ENCODE measurements around the gene RTKN.
"Not testable (repeated sequence)": the region's sequence is repeated elsewhere in the genome, so short reads cannot be mapped to it uniquely, and the experiment has no call there.

Gene RTKN

DNA sequence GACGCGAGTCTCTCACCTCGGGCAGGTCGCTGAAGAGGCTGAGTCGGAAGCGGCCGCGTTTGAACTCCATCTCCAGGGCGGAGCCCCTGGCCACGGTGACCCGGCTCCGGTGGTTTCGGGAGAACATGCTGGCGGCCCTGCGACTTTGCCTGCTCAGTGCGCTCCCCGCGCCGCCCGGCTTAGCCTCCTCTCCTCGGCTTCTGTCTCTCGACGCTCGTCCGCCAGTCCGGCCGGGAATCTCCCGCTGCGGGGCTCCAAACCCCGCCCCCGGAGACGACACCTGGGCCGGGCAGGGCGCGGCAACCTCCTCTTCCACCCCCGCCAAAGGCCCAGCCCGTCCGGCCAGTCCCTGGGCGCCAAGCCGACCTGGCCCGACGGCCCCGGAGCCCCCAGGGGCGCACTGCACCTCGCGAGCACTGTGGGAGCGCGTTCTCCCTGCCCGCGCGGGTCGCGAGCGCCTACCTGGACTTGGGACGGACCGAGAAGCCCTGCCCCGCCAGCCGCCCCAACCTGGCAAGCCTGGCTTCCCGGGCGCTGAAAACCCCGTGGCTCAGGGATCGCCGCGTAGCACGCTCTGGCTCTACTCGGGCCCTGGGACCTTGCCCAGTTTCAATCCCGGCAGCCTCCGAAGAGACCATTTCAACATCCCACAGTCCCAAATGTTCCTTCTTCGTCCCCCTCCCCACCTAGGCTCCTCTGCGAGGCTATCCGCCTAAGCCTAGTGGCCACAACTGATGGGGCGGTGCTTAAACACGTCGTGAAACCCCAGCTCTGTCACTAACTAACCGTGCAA is at the start of gene RTKN:
Gene RTKN (minus strand): TSS at position 248 of the 793 bp plus-strand sequence. CDS start 121 bp downstream, at position 127.
- Histone ChIP-seq H3K4me3 (ENCODE audit: low read length) (peak within 1 kb of the TSS; percentile 63), H3K36me3 (ENCODE audit: control insufficient read depth, insufficient read depth, low read length) (no peaks in the 10 kb centered on the region), H3K9me3 (ENCODE audit: control insufficient read depth, low read length) (no peaks in the 10 kb centered on the region), H3K27me3 (ENCODE audit: control insufficient read depth, insufficient read depth, low read length) (peaks cover 9% of the 10 kb centered on the region), H3K9ac (ENCODE audit: low read length) (peak within 1 kb of the TSS; percentile 77), H3K4me1 (ENCODE audit: control insufficient read depth, insufficient read depth, low read length) (peaks cover 33% of the 10 kb centered on the region)

- H3K9me3 ChIP-seq (ENCODE audit: control insufficient read depth, low read length), result no peaks in the 10 kb centered on the region
- peaks cover 17% of the 10 kb centered on the region for H3K36me3 ChIP-seq (ENCODE audit: control insufficient read depth, insufficient read depth, low read length)
- H3K4me3 ChIP-seq (ENCODE audit: low read length), result no peak overlapping the region
Measured at GRCh38 chr2:74489906-74490305, 48.2 kb upstream of the RTKN start.

GRCh38 chr2:74488643-74489481 is 47.1 kb upstream of the RTKN start:
- Histone ChIP-seq H3K9me3 (ENCODE audit: control insufficient read depth, low read length) (no peaks in the 10 kb centered on the region), H3K9ac (ENCODE audit: low read length) (no peak overlapping the region), H3K4me3 (ENCODE audit: low read length) (no peak overlapping the region), H3K36me3 (ENCODE audit: control insufficient read depth, insufficient read depth, low read length) (peaks cover 17% of the 10 kb centered on the region), H3K27me3 (ENCODE audit: control insufficient read depth, insufficient read depth, low read length) (no peaks in the 10 kb centered on the region), H3K4me1 (ENCODE audit: control insufficient read depth, insufficient read depth, low read length) (no peaks in the 10 kb centered on the region)

More at GRCh38 chr2:74489906-74490305, 48.2 kb upstream of the RTKN start:
- Histone ChIP-seq H3K27me3 (ENCODE audit: control insufficient read depth, insufficient read depth, low read length) (no peaks in the 10 kb centered on the region), H3K9ac (ENCODE audit: low read length) (no peak overlapping the region), H3K4me1 (ENCODE audit: control insufficient read depth, insufficient read depth, low read length) (no peaks in the 10 kb centered on the region)

DNA sequence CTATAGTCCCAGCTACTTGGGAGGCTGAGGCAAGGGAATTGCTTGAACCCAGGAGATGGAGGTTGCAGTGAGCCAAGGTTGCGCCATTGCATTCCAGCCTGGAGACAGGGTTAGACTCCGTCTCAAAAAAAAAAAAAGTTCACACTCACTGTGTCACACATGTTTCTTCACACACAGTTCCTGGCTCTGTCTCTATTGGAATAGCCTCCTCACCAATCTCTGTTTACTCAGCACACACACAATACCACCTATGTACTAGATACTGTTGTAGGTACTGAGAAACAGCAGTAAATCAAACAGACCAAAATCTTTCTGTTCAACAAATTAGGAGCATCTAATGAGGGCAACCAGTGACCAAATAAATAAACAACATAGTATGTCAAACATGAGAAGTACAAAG is 44.4 kb upstream of the RTKN start:
- peaks cover 4% of the 10 kb centered on the region for H3K36me3 ChIP-seq (ENCODE audit: control insufficient read depth, insufficient read depth, low read length)
- H3K9me3 ChIP-seq (ENCODE audit: control insufficient read depth, low read length), result no peaks in the 10 kb centered on the region
- no peaks in the 10 kb centered on the region for H3K27me3 ChIP-seq (ENCODE audit: control insufficient read depth, insufficient read depth, low read length)
- no peak overlapping the region for H3K4me3 ChIP-seq (ENCODE audit: low read length)
- no peak overlapping the region for H3K9ac ChIP-seq (ENCODE audit: low read length)
- H3K4me1 ChIP-seq (ENCODE audit: control insufficient read depth, insufficient read depth, low read length), result peaks cover 14% of the 10 kb centered on the region

DNA sequence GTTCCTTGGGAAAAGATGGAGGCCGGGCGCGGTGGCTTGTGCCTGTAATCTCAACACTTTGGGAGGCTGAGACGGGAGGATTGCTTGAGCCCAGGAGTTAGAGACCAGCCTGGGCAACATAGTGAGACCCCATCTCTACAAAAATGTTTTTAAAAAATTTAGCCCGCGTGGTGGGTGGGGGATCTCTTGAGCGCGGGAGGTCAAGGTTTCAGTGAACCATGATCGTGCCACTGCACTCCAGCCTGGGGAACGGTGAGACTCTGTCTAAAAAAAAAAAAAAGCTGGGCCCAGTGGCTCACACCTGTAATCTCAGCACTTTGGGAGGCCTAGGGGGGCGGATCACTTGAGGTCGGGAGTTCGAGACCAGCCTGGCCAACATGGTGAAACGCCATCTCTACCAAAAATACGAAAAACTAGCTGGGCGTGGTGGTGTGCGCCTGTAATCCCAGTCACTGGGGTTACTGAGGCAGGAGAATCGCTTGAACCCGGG is 42.0 kb upstream of the RTKN start:
- H3K4me3 ChIP-seq (ENCODE audit: low read length), result peak overlapping the region; percentile 96
- H3K27me3 ChIP-seq (ENCODE audit: control insufficient read depth, insufficient read depth, low read length); H3K36me3 ChIP-seq (ENCODE audit: control insufficient read depth, insufficient read depth, low read length); H3K9me3 ChIP-seq (ENCODE audit: control insufficient read depth, low read length): not testable (repeated sequence)
- H3K9ac ChIP-seq (ENCODE audit: low read length), result peak overlapping the region; percentile 82
- peaks cover 20% of the 10 kb centered on the region for H3K4me1 ChIP-seq (ENCODE audit: control insufficient read depth, insufficient read depth, low read length)

GRCh38 chr2:74482801-74483674 is 41.3 kb upstream of the RTKN start, which contains the start of the genes CCDC142 and TTC31:
Gene CCDC142 (minus strand): TSS chr2:74482998. CDS start chr2:74482837, 161 bp downstream.
Gene TTC31 (plus strand): TSS chr2:74483081. CDS start chr2:74483096, 15 bp downstream.
- no peaks in the 10 kb centered on the region for H3K27me3 ChIP-seq (ENCODE audit: control insufficient read depth, insufficient read depth, low read length)
- peaks cover 20% of the 10 kb centered on the region for H3K4me1 ChIP-seq (ENCODE audit: control insufficient read depth, insufficient read depth, low read length)
- peak within 1 kb of the TSS; percentile 96 for H3K4me3 ChIP-seq (ENCODE audit: low read length)
- no peaks in the 10 kb centered on the region for H3K9me3 ChIP-seq (ENCODE audit: control insufficient read depth, low read length)
- no peaks in the 10 kb centered on the region for H3K36me3 ChIP-seq (ENCODE audit: control insufficient read depth, insufficient read depth, low read length)
- H3K9ac ChIP-seq (ENCODE audit: low read length), result peak within 1 kb of the TSS; percentile 82

- Histone ChIP-seq H3K36me3 (ENCODE audit: control insufficient read depth, insufficient read depth, low read length) (peaks cover 4% of the 10 kb centered on the region), H3K27me3 (ENCODE audit: control insufficient read depth, insufficient read depth, low read length) (no peaks in the 10 kb centered on the region), H3K9ac (ENCODE audit: low read length) (peak overlapping the region; percentile 82), H3K9me3 (ENCODE audit: control insufficient read depth, low read length) (no peaks in the 10 kb centered on the region), H3K4me1 (ENCODE audit: control insufficient read depth, insufficient read depth, low read length) (peaks cover 20% of the 10 kb centered on the region), H3K4me3 (ENCODE audit: low read length) (peak overlapping the region; percentile 96)
Measured at GRCh38 chr2:74481961-74482800, 40.4 kb upstream of the RTKN start.

GRCh38 chr2:74481431-74481830 is 39.7 kb upstream of the RTKN start:
- Histone ChIP-seq H3K4me1 (ENCODE audit: control insufficient read depth, insufficient read depth, low read length) (peaks cover 20% of the 10 kb centered on the region), H3K36me3 (ENCODE audit: control insufficient read depth, insufficient read depth, low read length) (peaks cover 4% of the 10 kb centered on the region), H3K4me3 (ENCODE audit: low read length) (peak overlapping the region; percentile 96), H3K27me3 (ENCODE audit: control insufficient read depth, insufficient read depth, low read length) (no peaks in the 10 kb centered on the region), H3K9ac (ENCODE audit: low read length) (peak overlapping the region; percentile 82), H3K9me3 (ENCODE audit: control insufficient read depth, low read length) (no peaks in the 10 kb centered on the region)

GRCh38 chr2:74474899-74475298 is 33.2 kb upstream of the RTKN start:
- Histone ChIP-seq H3K27me3 (ENCODE audit: control insufficient read depth, insufficient read depth, low read length) (no peaks in the 10 kb centered on the region), H3K4me3 (ENCODE audit: low read length) (no peak overlapping the region), H3K4me1 (ENCODE audit: control insufficient read depth, insufficient read depth, low read length) (peaks cover 14% of the 10 kb centered on the region), H3K9ac (ENCODE audit: low read length) (no peak overlapping the region), H3K36me3 (ENCODE audit: control insufficient read depth, insufficient read depth, low read length) (peaks cover 8% of the 10 kb centered on the region), H3K9me3 (ENCODE audit: control insufficient read depth, low read length) (no peaks in the 10 kb centered on the region)

DNA sequence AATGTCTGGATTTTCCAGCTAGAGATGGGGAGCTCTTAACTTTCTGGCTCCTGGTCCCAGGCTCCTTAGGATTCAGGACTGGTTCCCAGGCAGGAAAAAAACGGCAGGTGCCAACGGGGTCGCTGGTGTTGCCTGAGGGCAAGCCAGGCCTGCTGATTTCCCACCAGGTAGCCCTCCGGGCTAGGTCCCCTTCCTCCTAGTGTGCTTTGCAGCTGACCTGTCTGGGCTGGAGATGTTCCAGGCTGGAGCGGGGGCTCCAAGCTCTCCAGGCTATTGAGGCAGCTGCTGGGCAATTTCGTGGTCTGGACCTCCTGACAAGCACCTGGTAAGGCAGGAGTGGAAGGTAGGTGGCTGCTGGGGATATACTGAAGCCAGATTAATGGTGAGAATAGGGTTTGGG is 32.7 kb upstream of the RTKN start:
- H3K9me3 ChIP-seq (ENCODE audit: control insufficient read depth, low read length), result no peaks in the 10 kb centered on the region
- no peak overlapping the region for H3K9ac ChIP-seq (ENCODE audit: low read length)
- peaks cover 14% of the 10 kb centered on the region for H3K4me1 ChIP-seq (ENCODE audit: control insufficient read depth, insufficient read depth, low read length)
- H3K4me3 ChIP-seq (ENCODE audit: low read length), result no peak overlapping the region
- H3K27me3 ChIP-seq (ENCODE audit: control insufficient read depth, insufficient read depth, low read length), result no peaks in the 10 kb centered on the region
- peaks cover 8% of the 10 kb centered on the region for H3K36me3 ChIP-seq (ENCODE audit: control insufficient read depth, insufficient read depth, low read length)

DNA sequence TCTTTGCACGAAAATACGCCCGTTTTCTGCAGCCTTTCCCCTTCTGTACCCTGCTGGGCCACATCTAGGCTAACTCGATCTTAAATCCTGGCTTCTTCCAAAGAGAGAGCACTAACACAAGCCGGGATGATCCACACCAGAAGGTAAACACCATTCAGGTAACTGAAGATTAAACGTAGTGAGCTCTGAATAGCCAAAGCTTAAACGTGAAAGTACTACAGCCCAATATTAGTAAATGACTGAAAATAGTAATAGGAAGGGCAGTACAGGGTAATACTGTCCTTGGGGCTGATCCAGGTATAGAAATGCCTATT is 31.2 kb upstream of the RTKN start:
- Histone ChIP-seq H3K9ac (ENCODE audit: low read length) (peak overlapping the region; percentile 76), H3K27me3 (ENCODE audit: control insufficient read depth, insufficient read depth, low read length) (no peaks in the 10 kb centered on the region), H3K9me3 (ENCODE audit: control insufficient read depth, low read length) (no peaks in the 10 kb centered on the region), H3K4me1 (ENCODE audit: control insufficient read depth, insufficient read depth, low read length) (peaks cover 14% of the 10 kb centered on the region), H3K4me3 (ENCODE audit: low read length) (peak overlapping the region; percentile 31), H3K36me3 (ENCODE audit: control insufficient read depth, insufficient read depth, low read length) (peaks cover 8% of the 10 kb centered on the region)

All from mucosa of stomach (tissue), 1 donor.